Ishikawa (cell line): Measurements from ENCODE around the gene OR4D10.

ENCODE experiments used
- CEBPB ChIP-seq: IDR thresholded peaks from 2 replicates; pipeline ENCODE4 v1.6.1; 2012
- CREB1 ChIP-seq: IDR thresholded peaks from 2 replicates; pipeline ENCODE4 v1.6.1; 2012; ENCODE audit warnings: low read depth
- EGR1 ChIP-seq: IDR thresholded peaks from 2 replicates; pipeline ENCODE4 v1.6.1; 2012
- EP300 ChIP-seq: IDR thresholded peaks from 2 replicates; pipeline ENCODE4 v1.6.1; 2012; ENCODE audit warnings: borderline replicate concordance
- FOXM1 ChIP-seq: IDR thresholded peaks from 2 replicates; pipeline ENCODE4 v1.6.1; 2012; ENCODE audit warnings: low read depth, borderline replicate concordance
- NFIC ChIP-seq: IDR thresholded peaks from 2 replicates; pipeline ENCODE4 v1.6.1; 2012
- RAD21 ChIP-seq: IDR thresholded peaks from 2 replicates; pipeline ENCODE4 v1.6.1; 2012; ENCODE audit warnings: low read depth
- TAF1 ChIP-seq: IDR thresholded peaks from 2 replicates; pipeline ENCODE4 v1.6.1; 2012; ENCODE audit warnings: low read depth, mild to moderate bottlenecking
- TCF12 ChIP-seq: IDR thresholded peaks from 2 replicates; pipeline ENCODE4 v1.6.1; 2012; ENCODE audit warnings: low read depth
- TEAD4 ChIP-seq: IDR thresholded peaks from 2 replicates; pipeline ENCODE4 v1.6.1; 2012
- YY1 ChIP-seq: IDR thresholded peaks from 2 replicates; pipeline ENCODE4 v1.6.1; 2012; ENCODE audit warnings: low read depth
- ZBTB7A ChIP-seq: IDR thresholded peaks from 2 replicates; pipeline ENCODE4 v1.6.1; 2012; ENCODE audit warnings: low read depth
- TF ChIP-seq, protein P1 (sequence below): IDR thresholded peaks from 2 replicates; pipeline ENCODE4 v1.6.1; 2012
- TF ChIP-seq, protein P2 (sequence below): IDR thresholded peaks from 2 replicates; pipeline ENCODE4 v1.6.1; 2012; ENCODE audit warnings: low read depth, mild to moderate bottlenecking
- TF ChIP-seq, protein P3 (sequence below): IDR thresholded peaks from 2 replicates; pipeline ENCODE4 v1.6.1; 2012

The OR4D10 gene

DNA sequence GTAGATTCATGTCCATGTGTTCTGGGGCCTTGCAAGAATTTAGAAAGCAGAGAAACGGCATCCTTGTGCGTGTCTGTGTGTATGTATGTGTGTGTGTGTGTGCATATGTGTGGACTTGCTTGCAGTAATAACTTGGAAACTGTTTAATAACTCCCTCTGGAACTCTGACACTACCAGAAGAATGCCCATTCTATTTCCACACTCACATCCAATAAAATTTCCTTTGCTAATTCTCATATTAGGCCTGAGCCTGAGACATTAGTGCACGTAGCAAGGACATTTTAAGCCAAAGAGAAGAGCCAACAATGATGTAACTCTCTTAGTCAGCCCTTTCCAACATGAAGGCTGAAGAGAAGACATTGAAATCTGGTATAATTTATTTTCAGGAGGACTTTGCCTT lies 13.2 kb upstream of the OR4D10 start:
- TF ChIP-seq RAD21 (no peak), NFIC (no peak), EGR1 (no peak), FOXM1 (no peak), TEAD4 (no peak), ZBTB7A (no peak), TAF1 (no peak)
- TF ChIP-seq, protein P1, sequence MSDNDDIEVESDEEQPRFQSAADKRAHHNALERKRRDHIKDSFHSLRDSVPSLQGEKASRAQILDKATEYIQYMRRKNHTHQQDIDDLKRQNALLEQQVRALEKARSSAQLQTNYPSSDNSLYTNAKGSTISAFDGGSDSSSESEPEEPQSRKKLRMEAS, result no peak
- TF ChIP-seq, protein P2, sequence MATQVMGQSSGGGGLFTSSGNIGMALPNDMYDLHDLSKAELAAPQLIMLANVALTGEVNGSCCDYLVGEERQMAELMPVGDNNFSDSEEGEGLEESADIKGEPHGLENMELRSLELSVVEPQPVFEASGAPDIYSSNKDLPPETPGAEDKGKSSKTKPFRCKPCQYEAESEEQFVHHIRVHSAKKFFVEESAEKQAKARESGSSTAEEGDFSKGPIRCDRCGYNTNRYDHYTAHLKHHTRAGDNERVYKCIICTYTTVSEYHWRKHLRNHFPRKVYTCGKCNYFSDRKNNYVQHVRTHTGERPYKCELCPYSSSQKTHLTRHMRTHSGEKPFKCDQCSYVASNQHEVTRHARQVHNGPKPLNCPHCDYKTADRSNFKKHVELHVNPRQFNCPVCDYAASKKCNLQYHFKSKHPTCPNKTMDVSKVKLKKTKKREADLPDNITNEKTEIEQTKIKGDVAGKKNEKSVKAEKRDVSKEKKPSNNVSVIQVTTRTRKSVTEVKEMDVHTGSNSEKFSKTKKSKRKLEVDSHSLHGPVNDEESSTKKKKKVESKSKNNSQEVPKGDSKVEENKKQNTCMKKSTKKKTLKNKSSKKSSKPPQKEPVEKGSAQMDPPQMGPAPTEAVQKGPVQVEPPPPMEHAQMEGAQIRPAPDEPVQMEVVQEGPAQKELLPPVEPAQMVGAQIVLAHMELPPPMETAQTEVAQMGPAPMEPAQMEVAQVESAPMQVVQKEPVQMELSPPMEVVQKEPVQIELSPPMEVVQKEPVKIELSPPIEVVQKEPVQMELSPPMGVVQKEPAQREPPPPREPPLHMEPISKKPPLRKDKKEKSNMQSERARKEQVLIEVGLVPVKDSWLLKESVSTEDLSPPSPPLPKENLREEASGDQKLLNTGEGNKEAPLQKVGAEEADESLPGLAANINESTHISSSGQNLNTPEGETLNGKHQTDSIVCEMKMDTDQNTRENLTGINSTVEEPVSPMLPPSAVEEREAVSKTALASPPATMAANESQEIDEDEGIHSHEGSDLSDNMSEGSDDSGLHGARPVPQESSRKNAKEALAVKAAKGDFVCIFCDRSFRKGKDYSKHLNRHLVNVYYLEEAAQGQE, result no peak
- TF ChIP-seq, protein P3, sequence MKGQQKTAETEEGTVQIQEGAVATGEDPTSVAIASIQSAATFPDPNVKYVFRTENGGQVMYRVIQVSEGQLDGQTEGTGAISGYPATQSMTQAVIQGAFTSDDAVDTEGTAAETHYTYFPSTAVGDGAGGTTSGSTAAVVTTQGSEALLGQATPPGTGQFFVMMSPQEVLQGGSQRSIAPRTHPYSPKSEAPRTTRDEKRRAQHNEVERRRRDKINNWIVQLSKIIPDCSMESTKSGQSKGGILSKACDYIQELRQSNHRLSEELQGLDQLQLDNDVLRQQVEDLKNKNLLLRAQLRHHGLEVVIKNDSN, result no peak

DNA sequence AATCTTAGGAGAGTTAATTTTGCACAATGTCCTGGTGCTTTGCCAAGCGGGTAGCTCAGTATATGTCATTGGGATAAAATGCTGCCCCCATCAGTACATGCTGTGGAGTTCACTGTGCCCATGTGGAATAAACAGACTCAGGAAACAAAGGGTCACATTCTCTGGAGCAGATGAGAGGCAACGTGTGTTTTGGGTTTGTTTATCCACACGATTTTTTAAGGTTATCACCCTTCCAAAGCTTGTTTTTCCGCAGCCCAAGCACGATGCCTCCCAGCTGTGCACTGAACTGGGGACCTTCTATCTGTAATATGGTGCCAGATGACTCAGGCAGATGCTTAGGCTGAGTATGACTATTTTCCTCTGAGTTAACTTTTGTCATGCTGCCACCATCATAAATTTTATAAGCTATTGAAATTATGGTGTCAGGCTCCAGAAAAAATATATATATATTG lies 9.9 kb upstream of the OR4D10 start:
- TF ChIP-seq CREB1 (no peak), YY1 (no peak), CEBPB (no peak), EP300 (no peak), TAF1 (no peak), ZBTB7A (no peak), TEAD4 (no peak), NFIC (no peak), RAD21 (no peak), EGR1 (no peak), FOXM1 (no peak)
- TF ChIP-seq, protein P2, result no peak
- TF ChIP-seq, protein P1, result no peak
- TF ChIP-seq, protein P3, result no peak

DNA sequence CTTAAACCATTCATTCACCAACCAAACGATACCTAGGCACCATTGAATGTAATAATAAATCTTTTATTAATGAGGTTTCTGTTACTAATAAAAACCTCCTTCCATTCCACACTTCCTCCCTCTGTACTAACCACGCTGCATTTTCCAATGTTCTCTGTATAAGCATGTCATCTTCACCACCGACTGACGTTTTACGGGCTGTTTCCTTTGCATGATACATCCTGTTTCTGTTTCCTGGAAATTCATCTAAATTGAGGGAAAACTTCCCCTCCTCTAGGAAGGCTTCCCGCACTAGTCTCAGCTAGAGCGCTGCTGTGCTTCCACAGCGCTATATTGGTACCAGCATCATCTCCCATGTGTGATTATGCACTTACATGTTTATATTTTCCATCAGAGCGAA lies 2.1 kb downstream of the OR4D10 start:
- no peak for TF ChIP-seq NFIC
- TF ChIP-seq, protein P2, result no peak
- no peak for TF ChIP-seq TEAD4
- TF ChIP-seq RAD21, result no peak
- TF ChIP-seq, protein P1, result no peak
- TF ChIP-seq TCF12, result no peak
- TF ChIP-seq YY1, result no peak
- TF ChIP-seq CREB1, result no peak
- no peak for TF ChIP-seq EGR1
- no peak for TF ChIP-seq CEBPB

DNA sequence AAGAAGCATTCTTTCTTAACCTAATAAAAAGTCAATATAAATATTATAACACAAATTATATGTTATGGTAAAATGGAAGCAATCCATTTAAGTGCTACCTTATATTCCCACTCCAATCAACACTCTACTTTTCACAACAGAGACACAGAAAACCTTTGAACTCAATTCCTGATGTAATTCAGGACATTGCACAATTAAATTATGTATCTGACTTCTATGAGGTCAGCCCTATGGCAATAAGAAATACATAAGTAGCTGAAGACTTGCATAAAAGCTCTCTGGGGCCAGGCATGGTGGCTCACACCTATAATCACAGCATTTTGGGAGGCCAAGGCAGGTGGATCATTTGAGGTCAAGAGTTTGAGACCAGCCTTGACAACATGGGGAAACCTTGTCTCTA lies 6.8 kb downstream of the OR4D10 start:
- TF ChIP-seq FOXM1 (no peak), EP300 (no peak), EGR1 (no peak), TEAD4 (no peak), ZBTB7A (no peak), TCF12 (no peak), TAF1 (no peak), NFIC (no peak)
- TF ChIP-seq, protein P2, result no peak
- TF ChIP-seq, protein P3, result no peak
- TF ChIP-seq, protein P1, result no peak
